ENCODE measurements around the gene SPAG16.

Gene SPAG16

DNA sequence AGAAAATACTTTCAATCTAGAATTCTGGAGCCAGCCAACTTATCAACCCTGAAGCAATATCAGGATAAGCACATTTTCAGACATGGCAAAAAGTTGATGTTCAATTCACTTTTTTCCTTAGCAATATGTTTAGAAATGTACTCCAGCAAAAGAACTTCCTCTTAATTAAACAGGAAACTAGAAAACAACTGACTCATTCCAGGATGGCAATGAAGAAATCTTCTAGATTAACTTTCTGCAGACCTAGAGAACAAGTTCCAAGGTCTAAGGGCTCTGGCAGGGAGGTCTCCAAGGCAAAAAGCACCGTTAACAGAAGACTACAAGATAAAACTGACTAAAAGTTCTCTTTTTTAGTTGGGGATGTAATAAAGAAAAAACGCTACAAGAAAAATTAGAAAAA, 1057.4 kb downstream of the SPAG16 start:
- TF ChIP-seq CTCF (IDR thresholded peaks at IDR 0.05), result no peak
- no peak for TF ChIP-seq ZFX (IDR thresholded peaks at IDR 0.05; ENCODE audit: borderline replicate concordance)
- H3K27ac ChIP-seq, result no peak overlapping the region

GRCh38 chr2:214358506-214358905, 1074.2 kb downstream of the SPAG16 start:
- H3K27ac ChIP-seq, result no peak overlapping the region
- TF ChIP-seq CTCF (IDR thresholded peaks at IDR 0.05) (no peak), ZFX (IDR thresholded peaks at IDR 0.05; ENCODE audit: borderline replicate concordance) (no peak)

DNA sequence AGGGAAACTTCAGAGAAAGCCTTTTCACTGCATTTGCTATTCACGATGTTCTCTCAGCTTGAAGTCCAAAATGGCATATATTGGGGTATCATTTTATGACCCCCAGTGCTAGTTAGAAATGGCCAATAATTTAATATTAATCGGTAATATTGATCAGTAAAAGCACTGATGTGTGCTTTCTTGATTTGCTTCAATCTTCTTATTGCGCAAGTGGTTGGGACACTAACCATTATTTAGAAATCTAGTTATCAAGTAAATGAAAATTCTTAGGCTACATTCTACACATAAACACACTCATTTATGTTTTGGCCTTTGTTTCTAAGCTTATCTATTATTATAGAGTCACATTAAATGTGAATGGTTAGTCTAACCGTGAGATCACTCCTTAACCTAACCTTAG, 1076.9 kb downstream of the SPAG16 start:
- H3K27ac ChIP-seq, result no peak overlapping the region
- TF ChIP-seq ZFX (IDR thresholded peaks at IDR 0.05; ENCODE audit: borderline replicate concordance) (no peak), CTCF (IDR thresholded peaks at IDR 0.05) (no peak)

- H3K27ac ChIP-seq, result no peak overlapping the region
- no peak for TF ChIP-seq ZFX (IDR thresholded peaks at IDR 0.05; ENCODE audit: borderline replicate concordance)
Measured at GRCh38 chr2:214365549-214365948, 1081.3 kb downstream of the SPAG16 start.

GRCh38 chr2:214367171-214367570, 1082.9 kb downstream of the SPAG16 start:
- TF ChIP-seq ZFX (IDR thresholded peaks at IDR 0.05; ENCODE audit: borderline replicate concordance) (no peak), CTCF (IDR thresholded peaks at IDR 0.05) (no peak)
- H3K27ac ChIP-seq, result no peak overlapping the region

DNA sequence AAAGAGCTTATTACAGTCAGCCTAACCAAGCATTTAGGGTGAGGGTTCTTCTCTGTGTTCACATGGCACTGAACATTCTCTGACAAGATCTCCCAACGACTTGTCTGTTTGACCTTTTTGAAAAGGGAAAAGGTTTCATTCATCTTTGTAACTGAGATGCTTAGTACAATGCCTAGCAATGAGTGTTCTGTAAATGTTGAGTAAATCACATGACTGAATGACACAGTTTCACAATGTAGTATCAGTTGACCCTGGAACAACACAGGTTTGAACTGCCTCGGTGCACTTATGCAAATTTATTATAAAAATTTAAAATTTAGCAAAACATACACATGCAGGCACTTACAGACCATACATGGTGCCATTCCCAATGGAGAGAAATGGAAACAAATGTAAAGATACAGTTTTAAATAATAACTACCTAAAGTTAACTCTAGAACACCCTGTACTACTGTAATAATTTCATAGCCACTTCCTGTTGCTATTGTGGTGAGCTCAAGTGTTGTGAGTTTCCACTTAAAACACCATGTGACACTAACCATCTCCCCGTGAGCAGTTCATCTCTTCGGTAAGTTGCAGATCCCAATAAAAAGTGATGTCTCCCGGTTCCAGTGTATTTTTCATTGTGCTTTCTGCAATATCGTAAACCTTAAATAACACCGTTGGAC, 1092.5 kb downstream of the SPAG16 start:
- no peak for TF ChIP-seq ZFX (IDR thresholded peaks at IDR 0.05; ENCODE audit: borderline replicate concordance)
- no peak for TF ChIP-seq CTCF (IDR thresholded peaks at IDR 0.05)
- H3K27ac ChIP-seq, result no peak overlapping the region

DNA sequence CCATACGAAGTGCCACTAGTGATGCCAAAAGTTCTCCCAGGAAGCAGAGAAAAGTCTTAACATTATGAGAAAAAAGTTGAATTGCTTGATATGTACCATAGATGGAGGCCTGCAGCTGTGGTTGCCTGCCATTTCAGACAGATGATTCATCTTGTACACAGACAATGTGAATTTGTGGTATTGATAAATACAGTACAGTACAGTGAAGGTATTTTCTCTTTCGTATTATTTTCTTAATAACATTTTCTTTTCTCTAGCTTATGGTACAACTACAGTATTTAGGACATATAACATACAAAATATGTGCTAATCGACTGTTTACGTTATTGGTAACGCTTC, 1093.0 kb downstream of the SPAG16 start:
- TF ChIP-seq CTCF (IDR thresholded peaks at IDR 0.05), result no peak
- TF ChIP-seq ZFX (IDR thresholded peaks at IDR 0.05; ENCODE audit: borderline replicate concordance), result no peak
- no peak overlapping the region for H3K27ac ChIP-seq

All from 22Rv1 (cell line).